Neuron (in vitro differentiated cells): ENCODE results near the gene RAD23B.
"Not testable (repeated sequence)": the region's sequence is repeated elsewhere in the genome, so short reads cannot be mapped to it uniquely, and the experiment has no call there.

Source experiments
- H2AFZ ChIP-seq: one replicate; pipeline ENCODE4 v1.6.1; 2013; ENCODE audit warnings: low read depth, mild to moderate bottlenecking, inconsistent platforms, low read length, moderate library complexity
- H3K27me3 ChIP-seq: one replicate; pipeline ENCODE4 v1.6.1; 2013; ENCODE audit warnings: low read length; ENCODE audit not compliant: insufficient read depth
- H3K36me3 ChIP-seq: one replicate; pipeline ENCODE4 v1.6.1; 2013; ENCODE audit warnings: low read length; ENCODE audit not compliant: insufficient read depth
- H3K4me1 ChIP-seq: one replicate; pipeline ENCODE4 v1.6.1; 2013; ENCODE audit warnings: low read length; ENCODE audit not compliant: insufficient read depth
- H3K4me3 ChIP-seq: 2 replicates; pipeline ENCODE4 v1.5.1; 2013; ENCODE audit warnings: mild to moderate bottlenecking, low read length, moderate library complexity
- H3K9me3 ChIP-seq: one replicate; pipeline ENCODE4 v1.6.1; 2013; ENCODE audit warnings: low read length

Gene RAD23B

GRCh38 chr9:107288701-107289100 lies 5.6 kb downstream of the RAD23B start:
- Histone ChIP-seq H3K9me3 (peaks cover 4% of the 10 kb centered on the region), H3K4me3 (no peak overlapping the region), H3K36me3 (no peaks in the 10 kb centered on the region), H3K27me3 (no peaks in the 10 kb centered on the region), H2AFZ (no peak overlapping the region), H3K4me1 (peaks cover 8% of the 10 kb centered on the region)

- no peak overlapping the region for H2AFZ ChIP-seq
- H3K4me1 ChIP-seq: peaks cover 8% of the 10 kb centered on the region
- no peaks in the 10 kb centered on the region for H3K27me3 ChIP-seq
- H3K36me3 ChIP-seq: no peaks in the 10 kb centered on the region
- H3K4me3 ChIP-seq: no peak overlapping the region
- H3K9me3 ChIP-seq: peaks cover 4% of the 10 kb centered on the region
These were observed 7.5 kb downstream of the RAD23B start for GRCh38 chr9:107290619-107291018.

GRCh38 chr9:107292821-107293542 lies 9.9 kb downstream of the RAD23B start:
- H3K4me3 ChIP-seq: no peak overlapping the region

GRCh38 chr9:107293543-107294085 lies 10.5 kb downstream of the RAD23B start:
- Histone ChIP-seq H3K4me1 (peaks cover under 1% of the 10 kb centered on the region), H2AFZ (no peak overlapping the region), H3K4me3 (no peak overlapping the region), H3K36me3 (peaks cover 4% of the 10 kb centered on the region), H3K27me3 (no peaks in the 10 kb centered on the region), H3K9me3 (peaks cover 4% of the 10 kb centered on the region)

More at GRCh38 chr9:107292821-107293542, 9.9 kb downstream of the RAD23B start:
- H3K4me1 ChIP-seq: no peaks in the 10 kb centered on the region
- no peaks in the 10 kb centered on the region for H3K27me3 ChIP-seq
- peaks cover 3% of the 10 kb centered on the region for H3K36me3 ChIP-seq
- peaks cover 4% of the 10 kb centered on the region for H3K9me3 ChIP-seq
- no peak overlapping the region for H2AFZ ChIP-seq

- no peak overlapping the region for H3K4me3 ChIP-seq
- peaks cover 2% of the 10 kb centered on the region for H3K9me3 ChIP-seq
- no peak overlapping the region for H2AFZ ChIP-seq
- H3K27me3 ChIP-seq: no peaks in the 10 kb centered on the region
- peaks cover 12% of the 10 kb centered on the region for H3K4me1 ChIP-seq
- peaks cover 4% of the 10 kb centered on the region for H3K36me3 ChIP-seq
These were observed 11.7 kb downstream of the RAD23B start for GRCh38 chr9:107294756-107295155.

GRCh38 chr9:107295995-107296394 lies 12.9 kb downstream of the RAD23B start:
- H3K4me3 ChIP-seq: no peak overlapping the region
- H3K4me1 ChIP-seq: peaks cover 12% of the 10 kb centered on the region
- peaks cover 8% of the 10 kb centered on the region for H3K36me3 ChIP-seq
- peaks cover 2% of the 10 kb centered on the region for H3K9me3 ChIP-seq
- H3K27me3 ChIP-seq: no peaks in the 10 kb centered on the region
- H2AFZ ChIP-seq: no peak overlapping the region

GRCh38 chr9:107296592-107296991 lies 13.5 kb downstream of the RAD23B start:
- not testable (repeated sequence) for H3K4me3 ChIP-seq, H3K9me3 ChIP-seq, H3K27me3 ChIP-seq, H2AFZ ChIP-seq
- peaks cover 14% of the 10 kb centered on the region for H3K36me3 ChIP-seq
- peaks cover 12% of the 10 kb centered on the region for H3K4me1 ChIP-seq

GRCh38 chr9:107299437-107299836 lies 16.4 kb downstream of the RAD23B start:
- Histone ChIP-seq H3K36me3 (peaks cover 38% of the 10 kb centered on the region), H3K9me3 (no peaks in the 10 kb centered on the region), H3K4me1 (peaks cover 12% of the 10 kb centered on the region), H3K4me3 (no peak overlapping the region), H2AFZ (no peak overlapping the region), H3K27me3 (no peaks in the 10 kb centered on the region)

GRCh38 chr9:107306308-107306707 lies 23.2 kb downstream of the RAD23B start:
- peaks cover 85% of the 10 kb centered on the region for H3K36me3 ChIP-seq
- no peaks in the 10 kb centered on the region for H3K27me3 ChIP-seq

GRCh38 chr9:107307331-107307730 lies 24.3 kb downstream of the RAD23B start:
- H3K36me3 ChIP-seq: peaks cover 84% of the 10 kb centered on the region
- H3K9me3 ChIP-seq: peaks cover 2% of the 10 kb centered on the region
- H2AFZ ChIP-seq: no peak overlapping the region
- H3K27me3 ChIP-seq: no peaks in the 10 kb centered on the region
- no peaks in the 10 kb centered on the region for H3K4me1 ChIP-seq
- no peak overlapping the region for H3K4me3 ChIP-seq

More at GRCh38 chr9:107306308-107306707, 23.2 kb downstream of the RAD23B start:
- no peaks in the 10 kb centered on the region for H3K4me1 ChIP-seq
- no peak overlapping the region for H3K4me3 ChIP-seq
- H2AFZ ChIP-seq: no peak overlapping the region
- H3K9me3 ChIP-seq: peaks cover 2% of the 10 kb centered on the region

- Histone ChIP-seq H3K4me3 (no peak overlapping the region), H3K4me1 (no peaks in the 10 kb centered on the region), H3K36me3 (peaks cover 82% of the 10 kb centered on the region), H2AFZ (no peak overlapping the region), H3K9me3 (peaks cover 3% of the 10 kb centered on the region), H3K27me3 (no peaks in the 10 kb centered on the region)
These were observed 25.4 kb downstream of the RAD23B start for GRCh38 chr9:107308461-107308860.

GRCh38 chr9:107309271-107309670 lies 26.2 kb downstream of the RAD23B start:
- no peak overlapping the region for H2AFZ ChIP-seq
- H3K9me3 ChIP-seq: peaks cover 3% of the 10 kb centered on the region
- no peaks in the 10 kb centered on the region for H3K27me3 ChIP-seq
- no peak overlapping the region for H3K4me3 ChIP-seq
- H3K4me1 ChIP-seq: no peaks in the 10 kb centered on the region
- H3K36me3 ChIP-seq: peaks cover 82% of the 10 kb centered on the region

GRCh38 chr9:107312376-107313050 lies 29.4 kb downstream of the RAD23B start:
- Histone ChIP-seq H3K4me3 (no peak overlapping the region), H3K9me3 (peaks cover 10% of the 10 kb centered on the region), H2AFZ (no peak overlapping the region), H3K27me3 (no peaks in the 10 kb centered on the region), H3K36me3 (peaks cover 74% of the 10 kb centered on the region), H3K4me1 (peaks cover 6% of the 10 kb centered on the region)
